ENCODE results near the gene PXMP4.
A peak's percentile ranks its signal among the peaks of the same experiment; 100 is the strongest.
"Not testable (repeated sequence)": the region's sequence is repeated elsewhere in the genome, so short reads cannot be mapped to it uniquely, and the experiment has no call there.

The PXMP4 gene

DNA sequence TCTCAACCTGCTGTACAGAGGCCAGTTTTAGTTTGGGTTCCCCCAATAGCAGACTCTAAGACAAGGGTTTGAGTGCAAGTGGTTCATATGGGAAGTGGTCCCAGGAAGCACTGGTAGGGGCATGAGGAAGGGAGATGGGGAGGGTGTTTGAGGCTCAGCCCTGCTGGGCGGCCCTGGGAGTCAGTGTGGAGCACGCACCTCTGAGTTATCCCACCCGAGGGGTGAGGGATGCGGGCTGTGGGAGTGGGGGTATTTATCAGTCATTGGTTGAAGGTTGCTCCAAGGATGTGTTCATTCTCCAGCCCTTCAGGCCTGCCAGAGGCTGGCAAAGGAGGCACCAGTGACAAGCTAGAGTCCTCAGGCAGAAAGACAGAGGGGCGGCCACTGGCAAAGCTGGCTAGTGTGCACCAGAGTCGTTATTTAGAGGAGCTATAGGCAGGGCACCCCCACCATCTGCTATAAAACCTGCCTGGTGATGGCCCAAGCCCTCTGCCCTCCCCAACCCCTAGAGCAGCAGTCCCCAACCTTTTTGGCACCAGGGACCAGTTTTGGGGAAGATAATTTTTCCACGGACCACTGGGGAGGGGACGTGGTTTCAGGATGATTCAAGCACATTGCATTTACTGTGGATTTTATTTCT lies 16.5 kb downstream of the PXMP4 start:
- Mint-ChIP-seq H3K4me3 (no peak overlapping the region), H3K4me1 (ENCODE audit: low read depth) (no peaks in the 10 kb centered on the region), H3K27me3 (no peaks in the 10 kb centered on the region), H3K27ac (no peak overlapping the region), H3K9me3 (peaks cover 10% of the 10 kb centered on the region), H3K36me3 (ENCODE audit: low read depth) (peaks cover 18% of the 10 kb centered on the region)
- intact Hi-C loops (cut with micrococcal nuclease) = no loop called here

- no peak overlapping the region for H3K4me3 Mint-ChIP-seq
- no peaks in the 10 kb centered on the region for H3K27me3 Mint-ChIP-seq
- H3K36me3 Mint-ChIP-seq (ENCODE audit: low read depth) = peaks cover 15% of the 10 kb centered on the region
- intact Hi-C loops (cut with micrococcal nuclease) = no loop called here
- H3K4me1 Mint-ChIP-seq (ENCODE audit: low read depth) = no peaks in the 10 kb centered on the region
- H3K27ac Mint-ChIP-seq = no peak overlapping the region
- H3K9me3 Mint-ChIP-seq = peaks cover 13% of the 10 kb centered on the region
Observed at GRCh38 chr20:33702861-33703260, 17.2 kb downstream of the PXMP4 start.

- peaks cover 13% of the 10 kb centered on the region for H3K9me3 Mint-ChIP-seq
- H3K4me3 Mint-ChIP-seq = no peak overlapping the region
- H3K4me1 Mint-ChIP-seq (ENCODE audit: low read depth) = no peaks in the 10 kb centered on the region
- no peak overlapping the region for H3K27ac Mint-ChIP-seq
- intact Hi-C loops (cut with micrococcal nuclease) = no loop called here
- peaks cover 6% of the 10 kb centered on the region for H3K36me3 Mint-ChIP-seq (ENCODE audit: low read depth)
- H3K27me3 Mint-ChIP-seq = no peaks in the 10 kb centered on the region
Observed at GRCh38 chr20:33701629-33702450, 18.3 kb downstream of the PXMP4 start.

DNA sequence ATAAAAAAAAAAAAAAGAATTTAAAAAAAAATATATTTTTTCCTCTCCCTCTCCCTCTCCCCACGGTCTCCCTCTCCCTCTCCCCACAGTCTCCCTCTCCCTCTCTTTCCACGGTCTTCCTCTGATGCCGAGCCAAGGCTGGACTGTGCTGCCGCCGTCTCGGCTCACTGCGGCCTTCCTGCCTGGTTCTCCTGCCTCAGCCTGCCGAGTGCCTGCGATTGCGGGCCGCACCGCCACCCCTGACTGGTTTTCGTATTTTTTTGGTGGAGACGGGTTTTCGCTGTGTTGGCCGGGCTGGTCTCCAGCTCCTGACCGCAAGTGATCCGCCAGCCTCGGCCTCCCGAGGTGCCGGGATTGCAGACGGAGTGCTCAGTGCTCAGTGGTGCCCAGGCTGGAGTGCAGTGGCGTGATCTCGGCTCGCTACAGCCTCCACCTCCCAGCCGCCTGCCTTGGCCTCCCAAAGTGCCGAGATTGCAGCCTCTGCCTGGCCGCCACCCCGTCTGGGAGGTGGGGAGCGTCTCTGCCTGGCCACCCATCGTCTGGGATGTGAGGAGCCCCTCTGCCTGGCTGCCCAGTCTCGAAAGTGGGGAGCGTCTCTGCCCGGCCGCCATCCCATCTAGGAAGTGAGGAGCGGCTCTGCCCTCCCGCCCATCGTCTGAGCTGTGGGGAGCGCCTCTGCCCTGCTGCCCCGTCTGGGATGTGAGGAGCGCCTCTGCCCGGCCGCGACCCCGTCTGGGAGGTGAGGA lies 19.2 kb downstream of the PXMP4 start:
- H3K27ac Mint-ChIP-seq; H3K4me1 Mint-ChIP-seq (ENCODE audit: low read depth); H3K36me3 Mint-ChIP-seq (ENCODE audit: low read depth); H3K27me3 Mint-ChIP-seq; intact Hi-C loops (cut with micrococcal nuclease); H3K4me3 Mint-ChIP-seq: not testable (repeated sequence)
- peaks cover 13% of the 10 kb centered on the region for H3K9me3 Mint-ChIP-seq

- H3K4me1 Mint-ChIP-seq (ENCODE audit: low read depth); H3K36me3 Mint-ChIP-seq (ENCODE audit: low read depth); intact Hi-C loops (cut with micrococcal nuclease); H3K4me3 Mint-ChIP-seq; H3K27ac Mint-ChIP-seq; H3K27me3 Mint-ChIP-seq: not testable (repeated sequence)
- peaks cover 13% of the 10 kb centered on the region for H3K9me3 Mint-ChIP-seq
Observed at GRCh38 chr20:33698966-33699365, 21.1 kb downstream of the PXMP4 start.

GRCh38 chr20:33697129-33697528 lies 23.0 kb downstream of the PXMP4 start:
- Mint-ChIP-seq H3K36me3 (ENCODE audit: low read depth) (no peaks in the 10 kb centered on the region), H3K4me3 (no peak overlapping the region), H3K4me1 (ENCODE audit: low read depth) (no peaks in the 10 kb centered on the region), H3K27ac (peak overlapping the region; percentile 24), H3K9me3 (peaks cover 13% of the 10 kb centered on the region), H3K27me3 (no peaks in the 10 kb centered on the region)
- intact Hi-C loops (cut with micrococcal nuclease) = no loop called here

GRCh38 chr20:33696448-33696847 lies 23.7 kb downstream of the PXMP4 start:
- no peaks in the 10 kb centered on the region for H3K27me3 Mint-ChIP-seq
- no peak overlapping the region for H3K4me3 Mint-ChIP-seq
- H3K27ac Mint-ChIP-seq = no peak overlapping the region
- intact Hi-C loops (cut with micrococcal nuclease) = no loop called here
- H3K4me1 Mint-ChIP-seq (ENCODE audit: low read depth) = no peaks in the 10 kb centered on the region
- H3K9me3 Mint-ChIP-seq = peaks cover 13% of the 10 kb centered on the region
- H3K36me3 Mint-ChIP-seq (ENCODE audit: low read depth) = no peaks in the 10 kb centered on the region

- Mint-ChIP-seq H3K4me1 (ENCODE audit: low read depth) (peaks cover 5% of the 10 kb centered on the region), H3K4me3 (no peak overlapping the region), H3K36me3 (ENCODE audit: low read depth) (no peaks in the 10 kb centered on the region), H3K27ac (no peak overlapping the region), H3K9me3 (peaks cover 5% of the 10 kb centered on the region), H3K27me3 (no peaks in the 10 kb centered on the region)
- intact Hi-C loops (cut with micrococcal nuclease) = no loop called here
Observed at GRCh38 chr20:33694639-33695012, 25.5 kb downstream of the PXMP4 start.

- Mint-ChIP-seq H3K36me3 (ENCODE audit: low read depth) (no peaks in the 10 kb centered on the region), H3K9me3 (peaks cover 5% of the 10 kb centered on the region), H3K27ac (no peak overlapping the region), H3K4me3 (no peak overlapping the region), H3K27me3 (no peaks in the 10 kb centered on the region), H3K4me1 (ENCODE audit: low read depth) (peaks cover 5% of the 10 kb centered on the region)
- intact Hi-C loops (cut with micrococcal nuclease) = no loop called here
Observed at GRCh38 chr20:33693741-33694638, 26.1 kb downstream of the PXMP4 start.

DNA sequence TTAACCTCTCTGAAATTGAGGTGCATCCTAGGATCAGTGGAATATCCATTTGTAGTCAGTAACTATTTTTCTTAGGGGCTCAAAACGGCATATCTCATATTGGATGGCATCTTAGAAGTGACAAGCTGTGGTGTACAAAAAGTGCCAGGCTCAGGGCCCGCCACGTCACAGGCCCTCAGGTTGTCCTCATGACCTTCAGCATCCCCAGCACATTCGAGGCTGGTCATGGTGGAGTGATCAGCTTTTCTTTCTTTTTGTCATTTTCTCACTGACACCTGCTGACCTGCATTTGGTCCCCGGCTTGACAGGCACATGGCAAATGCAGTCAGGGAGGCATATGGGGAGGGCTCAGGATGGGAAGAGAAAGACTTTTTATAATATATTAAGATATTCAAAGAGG lies 26.8 kb downstream of the PXMP4 start:
- no peaks in the 10 kb centered on the region for H3K9me3 Mint-ChIP-seq
- H3K27me3 Mint-ChIP-seq = no peaks in the 10 kb centered on the region

DNA sequence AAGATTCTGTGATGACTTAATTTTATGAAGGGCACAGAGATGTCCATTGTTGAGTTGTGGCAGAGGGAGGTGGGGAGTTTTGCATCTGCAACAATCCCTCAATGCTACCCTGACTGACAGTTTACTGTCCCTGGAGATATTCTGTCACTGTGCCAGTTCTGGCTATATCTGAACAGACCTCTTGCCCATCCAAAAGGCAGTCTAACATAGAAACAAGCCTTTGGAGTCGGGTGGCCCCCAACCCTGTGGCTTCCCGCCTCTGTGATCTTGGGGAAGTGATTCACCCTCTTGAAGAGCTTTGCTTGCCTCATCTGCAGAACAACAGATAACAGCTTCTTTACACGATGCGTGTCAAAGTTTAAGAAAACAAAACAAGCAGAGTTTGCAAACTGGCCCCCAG lies 30.1 kb downstream of the PXMP4 start:
- peaks cover 25% of the 10 kb centered on the region for H3K4me1 Mint-ChIP-seq (ENCODE audit: low read depth)
- no peak overlapping the region for H3K4me3 Mint-ChIP-seq

More for the DNA sequence above, 26.8 kb downstream of the PXMP4 start:
- intact Hi-C loops (cut with micrococcal nuclease) = no loop called here
- H3K4me1 Mint-ChIP-seq (ENCODE audit: low read depth) = peaks cover 5% of the 10 kb centered on the region
- H3K36me3 Mint-ChIP-seq (ENCODE audit: low read depth) = no peaks in the 10 kb centered on the region
- H3K4me3 Mint-ChIP-seq = no peak overlapping the region
- H3K27ac Mint-ChIP-seq = no peak overlapping the region

GRCh38 chr20:33689493-33689892 lies 30.6 kb downstream of the PXMP4 start:
- H3K36me3 Mint-ChIP-seq (ENCODE audit: low read depth) = no peaks in the 10 kb centered on the region
- no peak overlapping the region for H3K27ac Mint-ChIP-seq
- H3K9me3 Mint-ChIP-seq = no peaks in the 10 kb centered on the region
- H3K4me3 Mint-ChIP-seq = no peak overlapping the region
- H3K4me1 Mint-ChIP-seq (ENCODE audit: low read depth) = peaks cover 30% of the 10 kb centered on the region
- intact Hi-C loops (cut with micrococcal nuclease) = loop anchor here (5.0 kb wide), 1 partner anchor 43 kb away; the partner anchor contains the start of gene ZNF341
- no peaks in the 10 kb centered on the region for H3K27me3 Mint-ChIP-seq

More for the DNA sequence above, 30.1 kb downstream of the PXMP4 start:
- H3K9me3 Mint-ChIP-seq = no peaks in the 10 kb centered on the region
- H3K27me3 Mint-ChIP-seq = no peaks in the 10 kb centered on the region
- H3K27ac Mint-ChIP-seq = no peak overlapping the region
- no peaks in the 10 kb centered on the region for H3K36me3 Mint-ChIP-seq (ENCODE audit: low read depth)
- intact Hi-C loops (cut with micrococcal nuclease) = loop anchor here (5.0 kb wide), 1 partner anchor 42 kb away; the partner anchor contains the start of gene ZNF341

GRCh38 chr20:33688938-33689424 lies 31.1 kb downstream of the PXMP4 start:
- H3K4me3 Mint-ChIP-seq = no peak overlapping the region
- H3K27ac Mint-ChIP-seq = no peak overlapping the region
- H3K4me1 Mint-ChIP-seq (ENCODE audit: low read depth) = peaks cover 31% of the 10 kb centered on the region

More at GRCh38 chr20:33688938-33689424, 31.1 kb downstream of the PXMP4 start:
- H3K36me3 Mint-ChIP-seq (ENCODE audit: low read depth) = no peaks in the 10 kb centered on the region
- no peaks in the 10 kb centered on the region for H3K27me3 Mint-ChIP-seq
- intact Hi-C loops (cut with micrococcal nuclease) = loop anchor here (5.0 kb wide), 1 partner anchor 43 kb away; the partner anchor contains the start of gene ZNF341
- no peaks in the 10 kb centered on the region for H3K9me3 Mint-ChIP-seq

Data from dendritic cell treated with granulocyte-macrophage colony-stimulating factor and Interleukin-4, amounts not matched to agents 40 ng/mL and 50 ng/mL, for 4 days (primary cell).